D721Med (cell line): Measurements from ENCODE around the gene TSPAN2.

Experiments
- DNase-seq: peaks from one replicate; pipeline ENCODE4 v3.0.0; 2011; ENCODE audit warnings: low spot score; ENCODE audit not compliant: insufficient read length
- FAIRE-seq: peaks from 2 replicates; lab custom pipeline; 2011; peaks lifted over from hg19 to GRCh38; lab: Jason Lieb, UNC
- CTCF ChIP-seq: IDR thresholded peaks from 2 replicates; pipeline ENCODE4 v1.5.1; 2012; ENCODE audit warnings: mild to moderate bottlenecking, control low read depth; ENCODE audit not compliant: insufficient read depth; ENCODE audit errors: missing control alignments

The TSPAN2 gene

GRCh38 chr1:115115521-115116161 is 26.3 kb upstream of the TSPAN2 start:
- DNase-seq = no peak
- FAIRE-seq = no peak
- no peak for TF ChIP-seq CTCF

- no peak for FAIRE-seq
- no peak for DNase-seq
- TF ChIP-seq CTCF = no peak
Observed at GRCh38 chr1:115114308-115114707, 25.0 kb upstream of the TSPAN2 start.

- no peak for TF ChIP-seq CTCF
- FAIRE-seq = no peak
- no peak for DNase-seq
Observed at GRCh38 chr1:115113766-115114165, 24.5 kb upstream of the TSPAN2 start.

GRCh38 chr1:115112496-115113375 is 23.4 kb upstream of the TSPAN2 start:
- DNase-seq (no peak), FAIRE-seq (no peak)

GRCh38 chr1:115107516-115108260 is 18.4 kb upstream of the TSPAN2 start:
- DNase-seq (no peak), FAIRE-seq (no peak)
- no peak for TF ChIP-seq CTCF

More at GRCh38 chr1:115112496-115113375, 23.4 kb upstream of the TSPAN2 start:
- peak; percentile 88 for TF ChIP-seq CTCF

GRCh38 chr1:115105831-115106230 is 16.5 kb upstream of the TSPAN2 start:
- no peak for TF ChIP-seq CTCF
- no peak for DNase-seq
- FAIRE-seq = no peak
